HL-60 (cell line): ENCODE data around the gene TIAM1.

Source experiments
- DNase-seq, 2 experiments: peaks; one replicate each; pipeline ENCODE4 v3.0.0-alpha.2; 2010 to 2020; ENCODE audit warnings: low read depth in 1 of 2, low spot score in 1 of 2
- H3K27ac ChIP-seq: fragments of 250-450 bp; sonication (Bioruptor Pico); replicated peaks from 2 replicates; pipeline ENCODE4 v1.5.1; 2020; ENCODE audit warnings: mild to moderate bottlenecking, moderate library complexity
- H3K27me3 ChIP-seq: fragments of 250-450 bp; sonication (Bioruptor Pico); 2 replicates; pipeline ENCODE4 v1.5.1; 2021; ENCODE audit warnings: mild to moderate bottlenecking, moderate library complexity; ENCODE audit not compliant: insufficient read depth, poor library complexity, severe bottlenecking
- H3K4me3 ChIP-seq: replicated peaks from 2 replicates; pipeline ENCODE4 v1.5.1; 2011; ENCODE audit warnings: mild to moderate bottlenecking, control low read depth, low read length; ENCODE audit not compliant: insufficient read depth
- GABPA ChIP-seq: IDR thresholded peaks from 2 replicates; pipeline ENCODE4 v1.6.1; 2012; ENCODE audit warnings: low read depth
- POLR2AphosphoS5 ChIP-seq: IDR thresholded peaks from 2 replicates; pipeline ENCODE4 v1.6.1; 2012; ENCODE audit warnings: low read depth
- SPI1 ChIP-seq: IDR thresholded peaks from 2 replicates; pipeline ENCODE4 v1.6.1; 2012; ENCODE audit warnings: low read depth, mild to moderate bottlenecking, borderline replicate concordance
- TF ChIP-seq, protein P1 (sequence below): IDR thresholded peaks from 2 replicates; pipeline ENCODE4 v1.6.1; 2012; ENCODE audit warnings: low read depth; ENCODE audit not compliant: insufficient replicate concordance
- TF ChIP-seq, protein P2 (sequence below): IDR thresholded peaks from one replicate; pipeline ENCODE4 v1.5.1; 2011; ENCODE audit warnings: low read length, control low read depth, inconsistent platforms; ENCODE audit not compliant: insufficient read depth

The TIAM1 gene

DNA sequence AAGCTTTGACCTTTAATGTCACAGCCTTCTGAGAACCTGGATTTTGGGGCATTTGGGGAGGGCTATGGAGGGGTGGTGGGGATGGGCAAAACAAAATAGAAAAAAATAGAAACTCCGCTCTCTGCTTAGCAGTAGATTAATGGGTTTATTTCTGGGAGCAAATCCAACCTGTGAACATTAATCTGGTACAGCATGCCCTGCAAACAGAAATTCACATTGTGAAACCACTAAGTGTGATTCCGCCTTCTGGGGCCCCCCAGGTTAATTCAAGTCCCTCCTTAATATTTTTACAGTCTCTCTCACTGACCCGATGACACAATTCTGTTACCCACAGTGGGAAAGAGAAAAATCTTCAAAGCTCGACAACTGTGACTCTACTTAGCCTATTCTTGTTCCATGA is 76.4 kb downstream of the TIAM1 start:
- Histone ChIP-seq H3K4me3 (no peak overlapping the region), H3K27ac (no peak overlapping the region), H3K27me3 (no peaks in the 10 kb centered on the region)
- DNase-seq = no peak
- TF ChIP-seq, protein P1, sequence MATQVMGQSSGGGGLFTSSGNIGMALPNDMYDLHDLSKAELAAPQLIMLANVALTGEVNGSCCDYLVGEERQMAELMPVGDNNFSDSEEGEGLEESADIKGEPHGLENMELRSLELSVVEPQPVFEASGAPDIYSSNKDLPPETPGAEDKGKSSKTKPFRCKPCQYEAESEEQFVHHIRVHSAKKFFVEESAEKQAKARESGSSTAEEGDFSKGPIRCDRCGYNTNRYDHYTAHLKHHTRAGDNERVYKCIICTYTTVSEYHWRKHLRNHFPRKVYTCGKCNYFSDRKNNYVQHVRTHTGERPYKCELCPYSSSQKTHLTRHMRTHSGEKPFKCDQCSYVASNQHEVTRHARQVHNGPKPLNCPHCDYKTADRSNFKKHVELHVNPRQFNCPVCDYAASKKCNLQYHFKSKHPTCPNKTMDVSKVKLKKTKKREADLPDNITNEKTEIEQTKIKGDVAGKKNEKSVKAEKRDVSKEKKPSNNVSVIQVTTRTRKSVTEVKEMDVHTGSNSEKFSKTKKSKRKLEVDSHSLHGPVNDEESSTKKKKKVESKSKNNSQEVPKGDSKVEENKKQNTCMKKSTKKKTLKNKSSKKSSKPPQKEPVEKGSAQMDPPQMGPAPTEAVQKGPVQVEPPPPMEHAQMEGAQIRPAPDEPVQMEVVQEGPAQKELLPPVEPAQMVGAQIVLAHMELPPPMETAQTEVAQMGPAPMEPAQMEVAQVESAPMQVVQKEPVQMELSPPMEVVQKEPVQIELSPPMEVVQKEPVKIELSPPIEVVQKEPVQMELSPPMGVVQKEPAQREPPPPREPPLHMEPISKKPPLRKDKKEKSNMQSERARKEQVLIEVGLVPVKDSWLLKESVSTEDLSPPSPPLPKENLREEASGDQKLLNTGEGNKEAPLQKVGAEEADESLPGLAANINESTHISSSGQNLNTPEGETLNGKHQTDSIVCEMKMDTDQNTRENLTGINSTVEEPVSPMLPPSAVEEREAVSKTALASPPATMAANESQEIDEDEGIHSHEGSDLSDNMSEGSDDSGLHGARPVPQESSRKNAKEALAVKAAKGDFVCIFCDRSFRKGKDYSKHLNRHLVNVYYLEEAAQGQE = no peak
- TF ChIP-seq, protein P2, sequence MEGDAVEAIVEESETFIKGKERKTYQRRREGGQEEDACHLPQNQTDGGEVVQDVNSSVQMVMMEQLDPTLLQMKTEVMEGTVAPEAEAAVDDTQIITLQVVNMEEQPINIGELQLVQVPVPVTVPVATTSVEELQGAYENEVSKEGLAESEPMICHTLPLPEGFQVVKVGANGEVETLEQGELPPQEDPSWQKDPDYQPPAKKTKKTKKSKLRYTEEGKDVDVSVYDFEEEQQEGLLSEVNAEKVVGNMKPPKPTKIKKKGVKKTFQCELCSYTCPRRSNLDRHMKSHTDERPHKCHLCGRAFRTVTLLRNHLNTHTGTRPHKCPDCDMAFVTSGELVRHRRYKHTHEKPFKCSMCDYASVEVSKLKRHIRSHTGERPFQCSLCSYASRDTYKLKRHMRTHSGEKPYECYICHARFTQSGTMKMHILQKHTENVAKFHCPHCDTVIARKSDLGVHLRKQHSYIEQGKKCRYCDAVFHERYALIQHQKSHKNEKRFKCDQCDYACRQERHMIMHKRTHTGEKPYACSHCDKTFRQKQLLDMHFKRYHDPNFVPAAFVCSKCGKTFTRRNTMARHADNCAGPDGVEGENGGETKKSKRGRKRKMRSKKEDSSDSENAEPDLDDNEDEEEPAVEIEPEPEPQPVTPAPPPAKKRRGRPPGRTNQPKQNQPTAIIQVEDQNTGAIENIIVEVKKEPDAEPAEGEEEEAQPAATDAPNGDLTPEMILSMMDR = no peak
- TF ChIP-seq SPI1 = no peak
- no peak for TF ChIP-seq GABPA
- TF ChIP-seq POLR2AphosphoS5 = no peak

DNA sequence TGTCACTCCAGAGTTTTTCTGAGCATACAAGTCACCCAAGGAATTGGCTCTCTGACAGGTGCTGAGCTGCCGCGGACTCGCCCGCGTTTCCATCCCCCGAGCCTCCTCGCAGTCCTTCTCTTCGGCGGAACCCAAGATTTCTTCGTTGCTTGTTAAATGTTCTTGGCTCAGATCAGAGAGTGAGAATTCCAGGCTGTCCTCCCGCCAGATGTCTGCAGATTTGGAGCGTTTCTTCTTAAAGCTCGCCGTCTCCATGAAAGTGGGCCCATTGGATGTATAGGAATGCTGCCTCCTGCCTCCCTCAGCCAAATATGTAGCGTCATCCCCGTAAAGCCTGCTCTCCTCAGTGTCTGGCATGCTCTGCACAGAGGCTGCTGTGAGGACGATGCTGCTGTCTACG is 77.8 kb downstream of the TIAM1 start:
- TF ChIP-seq POLR2AphosphoS5 = no peak
- TF ChIP-seq, protein P2 = no peak
- no peak for TF ChIP-seq GABPA
- no peak for TF ChIP-seq SPI1
- TF ChIP-seq, protein P1 = no peak
- H3K4me3 ChIP-seq = no peak overlapping the region
- no peaks in the 10 kb centered on the region for H3K27me3 ChIP-seq
- no peak overlapping the region for H3K27ac ChIP-seq
- DNase-seq = no peak

DNA sequence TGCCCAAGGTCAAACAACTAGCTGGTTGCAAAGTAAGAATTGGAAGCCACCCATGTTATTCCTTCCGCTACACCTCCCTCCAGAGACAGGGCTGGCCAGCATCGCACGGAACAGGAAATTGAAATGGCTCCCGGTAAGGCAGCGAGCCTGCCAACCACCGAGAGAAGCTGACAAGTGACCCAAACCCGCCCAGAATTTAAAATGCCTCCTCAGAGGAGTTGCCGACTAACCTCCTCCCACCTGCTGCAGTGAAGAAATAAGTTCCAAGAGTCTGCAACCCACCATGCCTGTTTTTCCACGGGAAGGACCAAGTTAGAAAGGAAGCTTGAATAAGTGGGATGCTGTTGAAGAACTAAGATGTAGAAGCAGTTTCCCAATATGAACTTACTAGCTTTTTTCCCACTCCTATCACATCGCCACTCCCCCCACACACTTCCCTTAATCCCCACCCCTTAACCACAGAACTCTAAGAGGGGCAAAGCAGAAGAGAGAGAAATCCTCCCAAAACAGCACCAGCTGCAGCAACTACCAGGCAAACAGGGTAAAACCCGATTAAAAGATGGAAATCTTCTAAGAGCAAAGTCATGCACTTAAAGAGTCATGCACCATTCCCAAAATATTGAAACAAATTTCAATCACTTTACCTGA is 78.6 kb downstream of the TIAM1 start:
- H3K4me3 ChIP-seq = no peak overlapping the region
- TF ChIP-seq, protein P1 = no peak
- TF ChIP-seq GABPA (no peak), SPI1 (no peak), POLR2AphosphoS5 (no peak)
- TF ChIP-seq, protein P2 = no peak
- no peaks in the 10 kb centered on the region for H3K27me3 ChIP-seq
- H3K27ac ChIP-seq = no peak overlapping the region
- DNase-seq = no peak
